ENCODE measurements around the gene WAPL. TPM values are rescaled to one million over a fixed set of nuclear protein-coding genes. Genes with fewer than 3 reads are reported as not detected.

Gene WAPL
- total RNA-seq, 2 experiments from 2014 or later = 51.1 to 75.7 TPM

DNA sequence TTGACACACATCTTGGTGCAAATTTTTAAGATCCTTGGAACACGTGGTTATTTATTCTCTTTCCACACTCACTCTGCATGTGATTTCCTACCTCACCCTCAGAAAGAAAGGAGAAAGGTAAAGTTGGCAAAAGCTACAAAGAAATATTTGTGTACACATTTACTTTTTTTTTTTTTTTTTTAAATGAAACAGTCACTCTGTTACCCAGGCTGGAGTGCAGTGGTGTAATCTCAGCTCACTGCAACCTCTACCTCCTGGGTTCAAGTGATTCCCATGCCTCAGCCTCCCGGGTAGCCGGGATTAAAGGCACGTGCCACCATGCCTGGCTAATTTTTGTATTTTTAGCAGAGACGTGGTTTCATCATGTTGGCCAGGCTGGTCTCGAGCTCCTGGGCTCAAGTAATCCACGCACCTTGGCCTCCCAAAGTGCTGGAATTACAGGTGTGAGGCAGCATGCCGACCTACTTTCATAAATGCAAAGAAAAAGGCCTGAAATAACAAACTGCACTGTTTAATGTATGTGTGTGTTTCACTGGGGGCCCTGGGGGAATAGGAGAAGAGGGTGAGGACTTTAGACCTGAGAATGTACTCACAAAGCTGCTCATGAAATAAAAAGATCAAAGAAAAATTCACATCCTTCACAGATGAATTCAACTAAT lies 83.4 kb downstream of the WAPL start:
- no peak overlapping the region for H3K4me2 ChIP-seq (ENCODE audit: low read length)
- no TSS peak for BruUV-seq (replicated peaks)
- no peak overlapping the region for H2AFZ ChIP-seq (ENCODE audit: low read length)
- no peaks in the 10 kb centered on the region for H3K79me2 ChIP-seq (ENCODE audit: insufficient read depth, low read depth, low read length)
- H3K36me3 ChIP-seq (ENCODE audit: insufficient read depth, low read length) = peaks cover 95% of the 10 kb centered on the region
- ChIA-PET POLR2A (interaction anchor here (0.7 to 2.9 kb wide), 3 partner anchors 23 to 46 kb away, joined by 3 to 11 read pairs (median 3); no protein-coding TSS in a partner anchor), CTCF (ENCODE audit: unreplicated experiment) (interaction anchor here (1.0 kb wide), 1 partner anchor 21 kb away, joined by 3 read pairs; no protein-coding TSS in a partner anchor)
- H3K27ac ChIP-seq (ENCODE audit: low read depth, low read length, poor library complexity, severe bottlenecking) = peak overlapping the region; percentile 4
- no peaks in the 10 kb centered on the region for H3K9me3 ChIP-seq (ENCODE audit: low read length)
- no peak overlapping the region for H3K4me3 ChIP-seq (ENCODE audit: low read depth, low read length, poor library complexity, severe bottlenecking)
- no peak for DNase-seq (ENCODE audit: low spot score)
- peaks cover 27% of the 10 kb centered on the region for H3K4me1 ChIP-seq (ENCODE audit: insufficient read depth, low read length, poor library complexity, severe bottlenecking)
- intact Hi-C loops (cut with micrococcal nuclease; ENCODE audit: unreplicated experiment) = no loop called here
- no peaks in the 10 kb centered on the region for H4K20me1 ChIP-seq (ENCODE audit: insufficient read depth, low read length)
- no peak for TF ChIP-seq EZH2phosphoT487 (IDR thresholded peaks at IDR 0.05; ENCODE audit: borderline replicate concordance, low read depth, low read length)
- TF ChIP-seq, protein P1, sequence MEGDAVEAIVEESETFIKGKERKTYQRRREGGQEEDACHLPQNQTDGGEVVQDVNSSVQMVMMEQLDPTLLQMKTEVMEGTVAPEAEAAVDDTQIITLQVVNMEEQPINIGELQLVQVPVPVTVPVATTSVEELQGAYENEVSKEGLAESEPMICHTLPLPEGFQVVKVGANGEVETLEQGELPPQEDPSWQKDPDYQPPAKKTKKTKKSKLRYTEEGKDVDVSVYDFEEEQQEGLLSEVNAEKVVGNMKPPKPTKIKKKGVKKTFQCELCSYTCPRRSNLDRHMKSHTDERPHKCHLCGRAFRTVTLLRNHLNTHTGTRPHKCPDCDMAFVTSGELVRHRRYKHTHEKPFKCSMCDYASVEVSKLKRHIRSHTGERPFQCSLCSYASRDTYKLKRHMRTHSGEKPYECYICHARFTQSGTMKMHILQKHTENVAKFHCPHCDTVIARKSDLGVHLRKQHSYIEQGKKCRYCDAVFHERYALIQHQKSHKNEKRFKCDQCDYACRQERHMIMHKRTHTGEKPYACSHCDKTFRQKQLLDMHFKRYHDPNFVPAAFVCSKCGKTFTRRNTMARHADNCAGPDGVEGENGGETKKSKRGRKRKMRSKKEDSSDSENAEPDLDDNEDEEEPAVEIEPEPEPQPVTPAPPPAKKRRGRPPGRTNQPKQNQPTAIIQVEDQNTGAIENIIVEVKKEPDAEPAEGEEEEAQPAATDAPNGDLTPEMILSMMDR (conservative IDR thresholded peaks at IDR 0.05; ENCODE audit: low read length) = no peak
- H3K9me2 ChIP-seq (ENCODE audit: insufficient read depth, low read length) = no peaks in the 10 kb centered on the region

DNA sequence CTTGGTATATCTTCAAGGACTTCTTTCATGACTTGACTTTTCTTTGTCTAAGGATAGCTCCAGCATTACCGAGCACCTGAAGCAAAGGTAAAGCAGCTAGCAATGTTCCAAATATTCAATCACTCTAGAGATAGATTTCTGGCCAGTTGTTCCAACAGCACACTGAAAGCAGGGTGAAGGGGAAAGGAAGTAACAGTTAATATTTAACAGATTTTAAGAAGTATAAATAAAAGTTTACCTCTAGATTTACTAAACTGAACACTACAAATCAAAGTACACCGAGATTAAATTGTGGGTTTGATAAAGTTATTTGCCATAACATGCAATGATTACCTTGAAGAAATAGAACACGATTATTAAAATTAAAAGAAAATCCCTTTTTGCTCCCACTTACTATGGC lies 84.1 kb downstream of the WAPL start:
- H3K4me3 ChIP-seq (ENCODE audit: low read depth, low read length, poor library complexity, severe bottlenecking) = no peak overlapping the region
- no peak overlapping the region for H2AFZ ChIP-seq (ENCODE audit: low read length)
- no peaks in the 10 kb centered on the region for H3K9me3 ChIP-seq (ENCODE audit: low read length)
- ChIA-PET POLR2A (interaction anchor here (0.7 to 2.9 kb wide), 4 partner anchors 21 to 64 kb away, joined by 3 to 11 read pairs (median 4); no protein-coding TSS in a partner anchor), CTCF (ENCODE audit: unreplicated experiment) (interaction anchor here (1.0 kb wide), 1 partner anchor 20 kb away, joined by 3 read pairs; no protein-coding TSS in a partner anchor)
- H3K36me3 ChIP-seq (ENCODE audit: insufficient read depth, low read length) = peaks cover 87% of the 10 kb centered on the region
- intact Hi-C loops (cut with micrococcal nuclease; ENCODE audit: unreplicated experiment) = no loop called here
- peaks cover 27% of the 10 kb centered on the region for H3K4me1 ChIP-seq (ENCODE audit: insufficient read depth, low read length, poor library complexity, severe bottlenecking)
- no peaks in the 10 kb centered on the region for H3K79me2 ChIP-seq (ENCODE audit: insufficient read depth, low read depth, low read length)
- no peak for TF ChIP-seq EZH2phosphoT487 (IDR thresholded peaks at IDR 0.05; ENCODE audit: borderline replicate concordance, low read depth, low read length)
- no peak overlapping the region for H3K4me2 ChIP-seq (ENCODE audit: low read length)
- no peaks in the 10 kb centered on the region for H4K20me1 ChIP-seq (ENCODE audit: insufficient read depth, low read length)
- H3K27ac ChIP-seq (ENCODE audit: low read depth, low read length, poor library complexity, severe bottlenecking) = peak overlapping the region; percentile 1
- no peak for DNase-seq (ENCODE audit: low spot score)
- no TSS peak for BruUV-seq (replicated peaks)
- H3K9me2 ChIP-seq (ENCODE audit: insufficient read depth, low read length) = no peaks in the 10 kb centered on the region

DNA sequence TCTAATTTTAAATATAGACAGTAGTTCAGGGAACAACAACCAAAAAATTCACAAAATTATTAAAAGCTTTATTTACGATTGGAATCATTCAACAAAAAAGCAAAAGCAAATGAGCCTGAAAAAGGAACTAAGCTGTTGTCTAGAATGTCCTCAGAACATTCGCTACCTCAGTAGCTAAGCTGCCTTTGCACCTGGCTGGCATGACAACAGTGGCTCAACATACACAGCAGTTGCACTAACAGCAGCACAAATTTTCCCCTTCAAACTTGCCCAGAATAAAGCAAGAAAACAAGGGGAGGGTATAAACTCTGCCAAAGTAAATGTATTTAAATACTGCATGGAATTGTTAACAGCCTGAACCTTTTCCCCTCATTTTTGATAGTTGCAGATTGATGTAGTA lies 84.6 kb downstream of the WAPL start:
- H4K20me1 ChIP-seq (ENCODE audit: insufficient read depth, low read length) = no peaks in the 10 kb centered on the region
- BruUV-seq (replicated peaks) = TSS peak; percentile 38
- peaks cover 82% of the 10 kb centered on the region for H3K36me3 ChIP-seq (ENCODE audit: insufficient read depth, low read length)
- intact Hi-C loops (cut with micrococcal nuclease; ENCODE audit: unreplicated experiment) = no loop called here
- H3K27ac ChIP-seq (ENCODE audit: low read depth, low read length, poor library complexity, severe bottlenecking) = peak overlapping the region; percentile 1
- peaks cover 27% of the 10 kb centered on the region for H3K4me1 ChIP-seq (ENCODE audit: insufficient read depth, low read length, poor library complexity, severe bottlenecking)
- H3K9me3 ChIP-seq (ENCODE audit: low read length) = no peaks in the 10 kb centered on the region
- no peaks in the 10 kb centered on the region for H3K79me2 ChIP-seq (ENCODE audit: insufficient read depth, low read depth, low read length)
- no peak for TF ChIP-seq EZH2phosphoT487 (IDR thresholded peaks at IDR 0.05; ENCODE audit: borderline replicate concordance, low read depth, low read length)
- no peak overlapping the region for H3K4me2 ChIP-seq (ENCODE audit: low read length)
- ChIA-PET CTCF (ENCODE audit: unreplicated experiment) (no interaction called here), POLR2A (interaction anchor here (0.7 to 2.9 kb wide), 6 partner anchors 12 to 65 kb away, joined by 3 to 11 read pairs (median 4); no protein-coding TSS in a partner anchor)
- H3K9me2 ChIP-seq (ENCODE audit: insufficient read depth, low read length) = no peaks in the 10 kb centered on the region
- H2AFZ ChIP-seq (ENCODE audit: low read length) = no peak overlapping the region
- DNase-seq (ENCODE audit: low spot score) = peak; percentile 37
- H3K4me3 ChIP-seq (ENCODE audit: low read depth, low read length, poor library complexity, severe bottlenecking) = no peak overlapping the region
